ENCODE results near the gene LILRB1. TPM values are rescaled to one million over a fixed set of nuclear protein-coding genes. Genes with fewer than 3 reads are reported as not detected.

The LILRB1 gene
- total and polyA plus RNA-seq, 2 of the 13 experiments (the other 11 are each of a cell fraction or from before 2014, with no cell fraction given): not detected

- H3K4me2 ChIP-seq (ENCODE audit: low read depth, low read length): no peak within 1 kb of the TSS
- WGBS (ENCODE audit: low lambda C conversion rate): 0% methylated on average over 2 of the region's 7 CpGs
- H3K79me2 ChIP-seq (ENCODE audit: insufficient read depth, low read length): no peaks in the 10 kb centered on the region
- H4K20me1 ChIP-seq (ENCODE audit: insufficient read depth, low read length): no peaks in the 10 kb centered on the region
- ATAC-seq (no peak), FAIRE-seq (no peak), DNase-seq (ENCODE audit: low spot score) (no peak)
- intact Hi-C loops (cut with micrococcal nuclease; ENCODE audit: unreplicated experiment) (no loop called here), in situ Hi-C loops (cut with HindIII; ENCODE audit: extremely low pct_ligation_motif_present, low pct_unique_long_range_greater_than_20kb) (no loop called here)
- H3K9me3 ChIP-seq (ENCODE audit: low read length): no peaks in the 10 kb centered on the region
- no peak within 1 kb of the TSS for H2AFZ ChIP-seq (ENCODE audit: low read length)
- no peaks in the 10 kb centered on the region for H3K27me3 ChIP-seq (ENCODE audit: control insufficient read depth in 1 of 2, insufficient read depth in 2 of 2, low read length in 2 of 2)
- no peak within 1 kb of the TSS for H3K4me3 ChIP-seq (replicated peaks in 1 of 3; ENCODE audit: insufficient read depth in 1 of 3, low read depth in 2 of 3, low read length in 3 of 3)
- no peaks in the 10 kb centered on the region for H3K36me3 ChIP-seq (replicated peaks in 1 of 2; ENCODE audit: control insufficient read depth in 1 of 2, insufficient read depth in 2 of 2, low read length in 2 of 2)
- TF ChIP-seq ZFYVE20 (CRISPR knock-in tag; IDR thresholded peaks at IDR 0.05; ENCODE audit: borderline replicate concordance, low read depth): no peak
- no peak for TF ChIP-seq TBX2 (CRISPR knock-in tag; IDR thresholded peaks at IDR 0.05; ENCODE audit: borderline replicate concordance)
- TF ChIP-seq TFDP2 (CRISPR knock-in tag; IDR thresholded peaks at IDR 0.05): no peak
- no peak for TF ChIP-seq ZNF24 (IDR thresholded peaks at IDR 0.05)
- TF ChIP-seq ZBTB2 (CRISPR knock-in tag; IDR thresholded peaks at IDR 0.05; ENCODE audit: low read depth): no peak
- no peak for TF ChIP-seq HOXA3 (CRISPR knock-in tag; IDR thresholded peaks at IDR 0.05)
- no peak for TF ChIP-seq ZNF770 (CRISPR knock-in tag; IDR thresholded peaks at IDR 0.05)
- TF ChIP-seq ZNF557 (CRISPR knock-in tag; IDR thresholded peaks at IDR 0.05): no peak
- no peak for TF ChIP-seq ZNF34 (CRISPR knock-in tag; IDR thresholded peaks at IDR 0.05; ENCODE audit: borderline replicate concordance)
- no peak for TF ChIP-seq TGIF2 (CRISPR knock-in tag; IDR thresholded peaks at IDR 0.05)
- no peak for TF ChIP-seq CHD2 (IDR thresholded peaks at IDR 0.05; ENCODE audit: low read depth, low read length)
- ChIA-PET POLR2A (no interaction called here), CTCF (ENCODE audit: low intra/inter-chr PET ratio, low total read pairs) (no interaction called here)
- no peaks in the 10 kb centered on the region for H3K4me1 ChIP-seq (ENCODE audit: insufficient read depth, low read length)
- H3K9ac ChIP-seq (ENCODE audit: insufficient read depth, low read depth, low read length): no peak within 1 kb of the TSS
- no peak within 1 kb of the TSS for H3K27ac ChIP-seq (ENCODE audit: extremely low read length, insufficient read depth, low read length)
- BruUV-seq (replicated peaks): no TSS peak
Observed at GRCh38 chr19:54662730-54663129, 32.4 kb downstream of the LILRB1 start, which contains the start of gene LILRB4. Gene LILRB4 (plus strand): TSS chr19:54662985. CDS start chr19:54663034, 49 bp downstream.

All from HepG2 (cell line).